KMS-11 (cell line): Measurements from ENCODE around the gene CAMTA1.

Experiments used
- H2AFZ ChIP-seq: fragments of 200-600 bp; sonication (generic); 2 replicates; pipeline ENCODE4 v1.6.1; 2016; ENCODE audit warnings: antibody characterized with exemption, mixed run types, low read depth
- H3K27ac ChIP-seq: fragments of 200-600 bp; sonication (generic); 2 replicates; pipeline ENCODE4 v1.6.1; 2016; ENCODE audit warnings: mild to moderate bottlenecking, mixed run types
- H3K27me3 ChIP-seq: fragments of 200-600 bp; sonication (generic); 2 replicates; pipeline ENCODE4 v1.6.1; 2017; ENCODE audit warnings: mild to moderate bottlenecking, low read depth, mixed run types, moderate library complexity; ENCODE audit not compliant: insufficient read depth
- H3K36me3 ChIP-seq: fragments of 200-600 bp; sonication (generic); 2 replicates; pipeline ENCODE4 v1.6.1; 2017; ENCODE audit warnings: mild to moderate bottlenecking, mixed run types; ENCODE audit not compliant: insufficient read depth
- H3K4me1 ChIP-seq: fragments of 200-600 bp; sonication (generic); 2 replicates; pipeline ENCODE4 v1.6.1; 2016; ENCODE audit warnings: mild to moderate bottlenecking, low read depth, mixed run types; ENCODE audit not compliant: poor library complexity, severe bottlenecking
- H3K4me2 ChIP-seq: fragments of 200-600 bp; sonication (generic); 2 replicates; pipeline ENCODE4 v1.7.0; 2016; ENCODE audit warnings: mild to moderate bottlenecking, mixed run types
- H3K4me3 ChIP-seq: fragments of 200-600 bp; sonication (generic); IDR thresholded peaks from 2 replicates; pipeline ENCODE4 v1.6.1; 2017; ENCODE audit warnings: low read depth, low read length, mixed read lengths; ENCODE audit not compliant: insufficient read depth
- H3K79me2 ChIP-seq: fragments of 200-600 bp; sonication (generic); 2 replicates; pipeline ENCODE4 v1.6.1; 2016; ENCODE audit warnings: low read depth, mixed run types; ENCODE audit not compliant: insufficient read depth
- H3K9ac ChIP-seq: fragments of 200-600 bp; sonication (generic); 2 replicates; pipeline ENCODE4 v1.6.1; 2016; ENCODE audit warnings: mild to moderate bottlenecking, mixed run types
- H4K20me1 ChIP-seq: fragments of 200-600 bp; sonication (generic); 2 replicates; pipeline ENCODE4 v1.6.1; 2016; ENCODE audit warnings: mild to moderate bottlenecking, mixed run types; ENCODE audit not compliant: insufficient read depth
- CTCF ChIP-seq: fragments of 200-600 bp; sonication (generic); conservative IDR thresholded peaks from 2 replicates; pipeline ENCODE4 v1.6.1; 2017; ENCODE audit warnings: low read depth, mild to moderate bottlenecking, antibody characterized with exemption, low read length, moderate library complexity, mixed read lengths

CAMTA1 gene

GRCh38 chr1:7220007-7220406 is 434.8 kb downstream of the CAMTA1 start:
- Histone ChIP-seq H2AFZ (no peak overlapping the region), H3K4me2 (no peak overlapping the region), H3K27ac (no peak overlapping the region), H3K4me3 (no peak overlapping the region), H3K36me3 (no peaks in the 10 kb centered on the region), H3K9ac (no peak overlapping the region), H3K79me2 (no peaks in the 10 kb centered on the region), H3K4me1 (no peaks in the 10 kb centered on the region), H4K20me1 (no peaks in the 10 kb centered on the region), H3K27me3 (peaks cover 13% of the 10 kb centered on the region; the same call in 1 of the 2 replicates)
- TF ChIP-seq CTCF, result no peak

- H3K4me2 ChIP-seq, result no peak overlapping the region
- no peaks in the 10 kb centered on the region for H3K36me3 ChIP-seq
- H3K27me3 ChIP-seq, result peaks cover 14% of the 10 kb centered on the region; the same call in 1 of the 2 replicates
- no peak overlapping the region for H3K9ac ChIP-seq
- TF ChIP-seq CTCF, result no peak
- H3K4me3 ChIP-seq, result no peak overlapping the region
- H3K4me1 ChIP-seq, result no peaks in the 10 kb centered on the region
- no peak overlapping the region for H2AFZ ChIP-seq
- H3K79me2 ChIP-seq, result no peaks in the 10 kb centered on the region
- no peaks in the 10 kb centered on the region for H4K20me1 ChIP-seq
- no peak overlapping the region for H3K27ac ChIP-seq
Observed at GRCh38 chr1:7220712-7221252, 435.5 kb downstream of the CAMTA1 start.

- TF ChIP-seq CTCF, result no peak
- Histone ChIP-seq H3K4me1 (no peaks in the 10 kb centered on the region), H3K4me3 (no peak overlapping the region), H3K9ac (no peak overlapping the region), H3K27ac (no peak overlapping the region), H3K27me3 (peaks cover 23% of the 10 kb centered on the region), H2AFZ (no peak overlapping the region), H3K4me2 (no peak overlapping the region), H3K79me2 (no peaks in the 10 kb centered on the region), H3K36me3 (no peaks in the 10 kb centered on the region), H4K20me1 (no peaks in the 10 kb centered on the region)
Observed at GRCh38 chr1:7221826-7222694, 436.8 kb downstream of the CAMTA1 start.

GRCh38 chr1:7222695-7223015 is 437.4 kb downstream of the CAMTA1 start:
- Histone ChIP-seq H3K4me3 (no peak overlapping the region), H3K27ac (no peak overlapping the region), H2AFZ (no peak overlapping the region), H3K27me3 (peaks cover 25% of the 10 kb centered on the region), H3K4me2 (no peak overlapping the region), H3K4me1 (no peaks in the 10 kb centered on the region), H4K20me1 (no peaks in the 10 kb centered on the region), H3K9ac (no peak overlapping the region), H3K79me2 (no peaks in the 10 kb centered on the region), H3K36me3 (no peaks in the 10 kb centered on the region)
- TF ChIP-seq CTCF, result no peak
